Sigmoid colon (tissue), 7 donors: Measurements from ENCODE around the gene CDC42BPA. TPM values are rescaled to one million over a fixed set of nuclear protein-coding genes. Genes with fewer than 3 reads are reported as not detected.

Experiments
- DNase-seq: peaks from one replicate; pipeline ENCODE4 v3.0.0-alpha.2; 2019
- H3K27ac ChIP-seq, 4 donors: fragments of 200-600 bp; sonication (generic); one replicate each; pipeline ENCODE4 v1.5.1; 2016 to 2019; ENCODE audit warnings: mild to moderate bottlenecking in 1 of 4
- H3K27me3 ChIP-seq, 3 donors: fragments of 200-600 bp; sonication (generic); one replicate each; pipeline ENCODE4 v1.5.1; 2019; ENCODE audit warnings: mild to moderate bottlenecking in 1 of 3
- H3K36me3 ChIP-seq, 4 donors: fragments of 200-600 bp; sonication (generic); one replicate each; pipeline ENCODE4 v1.5.1; 2016 to 2019
- H3K4me1 ChIP-seq, 4 donors: fragments of 200-600 bp; sonication (generic); one replicate each; pipeline ENCODE4 v1.5.1; 2017 to 2019
- H3K4me3 ChIP-seq, 4 donors: fragments of 200-600 bp; sonication (generic); one replicate each; pipeline ENCODE4 v1.5.1; 2017 to 2019; ENCODE audit warnings: mild to moderate bottlenecking in 2 of 4, moderate library complexity in 1 of 4
- H3K9me3 ChIP-seq, 4 donors: fragments of 200-600 bp in 3 of 4; sonication (generic) in 3 of 4; one replicate each; pipeline versions ENCODE4 v1.5.1 to v1.6.1; 2013 to 2019
- CTCF ChIP-seq, 4 experiments: fragments of 450-650 bp in 3 of 4; fragments of 200-600 bp in 1 of 4; IDR thresholded peaks; one replicate each; pipeline ENCODE4 v1.5.1; 2016 to 2019; ENCODE audit warnings: antibody characterized with exemption in 4 of 4, mild to moderate bottlenecking in 3 of 4, moderate library complexity in 2 of 4
- EP300 ChIP-seq, 4 donors: sonication (generic); formaldehyde crosslinking; IDR thresholded peaks; one replicate each; pipeline ENCODE4 v1.6.1; 2017; ENCODE audit warnings: antibody characterized with exemption in 4 of 4
- POLR2A ChIP-seq, 2 donors: fragments of 450-650 bp; IDR thresholded peaks; one replicate each; pipeline ENCODE4 v1.6.1; 2016; ENCODE audit warnings: antibody characterized with exemption in 2 of 2, mild to moderate bottlenecking in 2 of 2, moderate library complexity in 2 of 2
- POLR2AphosphoS5 ChIP-seq, 4 donors: sonication (generic); formaldehyde crosslinking; IDR thresholded peaks; one replicate each; pipeline ENCODE4 v1.6.1; 2017; ENCODE audit warnings: antibody characterized with exemption in 4 of 4
- WGBS, 2 donors: extraction: QIAGEN DNeasy Blood & Tissue Kit; methylation state at CpG; one replicate each; pipeline ENCODE4 v1.1.7; 2013; 5-methylcytosine and 5-hydroxymethylcytosine counted together
- intact Hi-C: fragments of 100-400 bp; cut with DNase I; formaldehyde crosslinking; loops from one replicate; pipeline ENCODE4 v1.15.1; 2023
- polyA plus RNA-seq, 3 donors: library from polyadenylated mRNA; stranded (reverse); fragments of 200-250 nt; gene quantifications; one replicate each; pipeline ENCODE4 v1.2.3, GENCODE V29; 2013
- total RNA-seq, 4 donors: library from RNA; depleted of rRNA; stranded (reverse); fragments of >200 nt; gene quantifications; one replicate each; pipeline ENCODE4 v1.1.0, GENCODE V29; 2016
- donor health status: healthy with polysubstance abuse.
- donor health status: Bipolar disorder and iron deficiency.
- donor health status: healthy.

Gene CDC42BPA
- total and polyA plus RNA-seq, 7 donors: 8.4 to 93.6 (median 60.8) TPM

GRCh38 chr1:227213426-227213825, 104.9 kb downstream of the CDC42BPA start:
- 75 to 83% methylated on average over 4 of the region's 4 CpGs for WGBS, 2 donors
- intact Hi-C loops: no loop called here
- TF ChIP-seq POLR2A (IDR thresholded peaks at IDR 0.05) (no peak), EP300 (IDR thresholded peaks at IDR 0.05) (no peak), POLR2AphosphoS5 (IDR thresholded peaks at IDR 0.05) (no peak), CTCF (IDR thresholded peaks at IDR 0.05) (no peak)
- no peak for DNase-seq
- H3K4me1 ChIP-seq: peaks cover 0 to 12% (median 0%) of the 10 kb centered on the region in 4 donors
- no peaks in the 10 kb centered on the region for H3K27me3 ChIP-seq
- no peak overlapping the region for H3K4me3 ChIP-seq
- H3K36me3 ChIP-seq: peaks cover 0 to 10% (median 0%) of the 10 kb centered on the region in 4 donors
- H3K27ac ChIP-seq: no peak overlapping the region
- H3K9me3 ChIP-seq: no peaks in the 10 kb centered on the region

- Histone ChIP-seq H3K4me3 (no peak overlapping the region), H3K27ac (no peak overlapping the region), H3K36me3 (peaks cover 0 to 10% (median 0%) of the 10 kb centered on the region in 4 donors), H3K4me1 (peaks cover 0 to 9% (median 0%) of the 10 kb centered on the region in 4 donors), H3K9me3 (no peaks in the 10 kb centered on the region), H3K27me3 (no peaks in the 10 kb centered on the region)
- intact Hi-C loops: no loop called here
- no peak for DNase-seq
- TF ChIP-seq POLR2AphosphoS5 (IDR thresholded peaks at IDR 0.05) (no peak), CTCF (IDR thresholded peaks at IDR 0.05) (no peak), POLR2A (IDR thresholded peaks at IDR 0.05) (no peak), EP300 (IDR thresholded peaks at IDR 0.05) (no peak)
- WGBS, 2 donors: 92% methylated on average over 3 of the region's 3 CpGs
Measured at GRCh38 chr1:227212164-227212563, 106.1 kb downstream of the CDC42BPA start.

GRCh38 chr1:227210604-227211003, 107.7 kb downstream of the CDC42BPA start:
- intact Hi-C loops: no loop called here
- TF ChIP-seq POLR2A (IDR thresholded peaks at IDR 0.05) (no peak), POLR2AphosphoS5 (IDR thresholded peaks at IDR 0.05) (no peak), CTCF (IDR thresholded peaks at IDR 0.05) (no peak), EP300 (IDR thresholded peaks at IDR 0.05) (no peak)
- DNase-seq: no peak

GRCh38 chr1:227197064-227197463, 121.2 kb downstream of the CDC42BPA start:
- peaks cover 0 to 3% (median 0%) of the 10 kb centered on the region in 4 donors for H3K36me3 ChIP-seq
- no peaks in the 10 kb centered on the region for H3K27me3 ChIP-seq
- no peak overlapping the region for H3K27ac ChIP-seq
- no peaks in the 10 kb centered on the region for H3K9me3 ChIP-seq
- intact Hi-C loops: no loop called here
- TF ChIP-seq POLR2AphosphoS5 (IDR thresholded peaks at IDR 0.05): no peak
- no peak for TF ChIP-seq CTCF (IDR thresholded peaks at IDR 0.05)
- no peak for TF ChIP-seq EP300 (IDR thresholded peaks at IDR 0.05)
- TF ChIP-seq POLR2A (IDR thresholded peaks at IDR 0.05): no peak
- no peaks in the 10 kb centered on the region for H3K4me1 ChIP-seq
- no peak overlapping the region for H3K4me3 ChIP-seq
- no peak for DNase-seq
- 91 to 96% methylated on average over 2 of the region's 2 CpGs for WGBS, 2 donors

More at GRCh38 chr1:227210604-227211003, 107.7 kb downstream of the CDC42BPA start:
- Histone ChIP-seq H3K9me3 (no peaks in the 10 kb centered on the region), H3K27me3 (no peaks in the 10 kb centered on the region), H3K36me3 (peaks cover 0 to 10% (median 0%) of the 10 kb centered on the region in 4 donors), H3K27ac (no peak overlapping the region), H3K4me3 (no peak overlapping the region), H3K4me1 (peaks cover 0 to 5% (median 0%) of the 10 kb centered on the region in 4 donors)

- 54 to 76% methylated on average over 2 of the region's 2 CpGs for WGBS, 2 donors
- TF ChIP-seq POLR2A (IDR thresholded peaks at IDR 0.05) (no peak), CTCF (IDR thresholded peaks at IDR 0.05) (no peak), EP300 (IDR thresholded peaks at IDR 0.05) (no peak), POLR2AphosphoS5 (IDR thresholded peaks at IDR 0.05) (no peak)
Measured at GRCh38 chr1:227192163-227192562, 126.1 kb downstream of the CDC42BPA start.

More at GRCh38 chr1:227192163-227192562, 126.1 kb downstream of the CDC42BPA start:
- no peak overlapping the region for H3K27ac ChIP-seq
- intact Hi-C loops: no loop called here
- no peak overlapping the region for H3K4me3 ChIP-seq
- no peaks in the 10 kb centered on the region for H3K4me1 ChIP-seq
- H3K9me3 ChIP-seq: no peaks in the 10 kb centered on the region
- H3K36me3 ChIP-seq: no peaks in the 10 kb centered on the region
- no peak for DNase-seq
- no peaks in the 10 kb centered on the region for H3K27me3 ChIP-seq
